CD4-positive, alpha-beta T cell treated with Interleukin-15 for 4 hours (primary cell): ENCODE data around the gene ZNF516.

ENCODE experiments used
- DNase-seq: peaks from one replicate; pipeline ENCODE4 v3.0.0-alpha.2; 2020; ENCODE audit warnings: low spot score

The ZNF516 gene

GRCh38 chr18:76398896-76399612, 96.0 kb downstream of the ZNF516 start:
- peak; percentile 72 for DNase-seq

- DNase-seq = no peak
Observed at GRCh38 chr18:76398295-76398694, 96.7 kb downstream of the ZNF516 start.

GRCh38 chr18:76397631-76398030, 97.4 kb downstream of the ZNF516 start:
- DNase-seq = no peak

GRCh38 chr18:76396792-76397191, 98.2 kb downstream of the ZNF516 start:
- no peak for DNase-seq

- DNase-seq = no peak
Observed at GRCh38 chr18:76395609-76396008, 99.4 kb downstream of the ZNF516 start.

- DNase-seq = no peak
Observed at GRCh38 chr18:76394780-76395476, 100.1 kb downstream of the ZNF516 start.

GRCh38 chr18:76392349-76392748, 102.7 kb downstream of the ZNF516 start:
- no peak for DNase-seq

GRCh38 chr18:76391746-76392145, 103.3 kb downstream of the ZNF516 start:
- DNase-seq = no peak

- DNase-seq = no peak
Observed at GRCh38 chr18:76391038-76391437, 104.0 kb downstream of the ZNF516 start.

GRCh38 chr18:76390452-76391035, 104.5 kb downstream of the ZNF516 start:
- DNase-seq = no peak

- no peak for DNase-seq
Observed at GRCh38 chr18:76389716-76390115, 105.3 kb downstream of the ZNF516 start.

GRCh38 chr18:76388891-76389423, 106.1 kb downstream of the ZNF516 start:
- DNase-seq = no peak

GRCh38 chr18:76388261-76388660, 106.8 kb downstream of the ZNF516 start:
- DNase-seq = no peak

GRCh38 chr18:76387608-76388007, 107.4 kb downstream of the ZNF516 start:
- no peak for DNase-seq

- DNase-seq = no peak
Observed at GRCh38 chr18:76386886-76387285, 108.2 kb downstream of the ZNF516 start.

- no peak for DNase-seq
Observed at GRCh38 chr18:76386071-76386470, 109.0 kb downstream of the ZNF516 start.

GRCh38 chr18:76385681-76385975, 109.4 kb downstream of the ZNF516 start:
- no peak for DNase-seq

- no peak for DNase-seq
Observed at GRCh38 chr18:76384861-76385680, 110.0 kb downstream of the ZNF516 start.

- no peak for DNase-seq
Observed at GRCh38 chr18:76384114-76384790, 110.8 kb downstream of the ZNF516 start.

GRCh38 chr18:76383636-76384035, 111.4 kb downstream of the ZNF516 start:
- no peak for DNase-seq

- DNase-seq = no peak
Observed at GRCh38 chr18:76382275-76382674, 112.8 kb downstream of the ZNF516 start.
